WTC11 (cell line): ENCODE results near the gene SMPDL3A. TPM values are rescaled to one million over a fixed set of nuclear protein-coding genes. Genes with fewer than 3 reads are reported as not detected.
A peak's percentile ranks its signal among the peaks of the same experiment; 100 is the strongest.

Source experiments
- ATAC-seq: fragments of 200-7000 bp; cut with Tn5 transposase; 2 replicates; pipeline ENCODE4 v1.10.0; 2021; ENCODE audit warnings: mild to moderate bottlenecking, moderate library complexity
- CTCF ChIA-PET: fragments of 300-600 bp; sonication (Branson Sonifier 250); formaldehyde crosslinking; loops from one replicate; lab custom pipeline; 2021; ENCODE audit warnings: antibody characterized with exemption; lab: Charles Lee
- POLR2A ChIA-PET: fragments of 350-600 bp; sonication (Branson Sonifier 250); formaldehyde crosslinking; loops from one replicate; lab custom pipeline; 2021; ENCODE audit warnings: antibody characterized with exemption; lab: Charles Lee
- DNase-seq: peaks from one replicate; pipeline ENCODE4 v3.0.0; 2021; ENCODE audit warnings: low spot score
- H3K27ac Mint-ChIP-seq: 2 replicates; pipeline ENCODE4 v1.8.0; 2021; ENCODE audit warnings: mixed read lengths
- H3K27me3 Mint-ChIP-seq: 2 replicates; pipeline ENCODE4 v1.8.0; 2021; ENCODE audit warnings: low read depth, mild to moderate bottlenecking, moderate library complexity, mixed read lengths
- H3K36me3 Mint-ChIP-seq: 2 replicates; pipeline ENCODE4 v1.8.0; 2021; ENCODE audit warnings: mixed read lengths
- H3K4me1 Mint-ChIP-seq: 2 replicates; pipeline ENCODE4 v1.8.0; 2022; ENCODE audit warnings: mixed read lengths
- H3K4me3 Mint-ChIP-seq: 2 replicates; pipeline ENCODE4 v1.8.0; 2021; ENCODE audit warnings: mild to moderate bottlenecking, moderate library complexity, mixed read lengths
- H3K9me3 Mint-ChIP-seq: 2 replicates; pipeline ENCODE4 v1.8.0; 2021; ENCODE audit warnings: mixed read lengths
- CBFB ChIP-seq: sonication (generic); formaldehyde crosslinking; IDR thresholded peaks from 2 replicates; pipeline ENCODE4 v1.8.1; 2022; ENCODE audit warnings: mild to moderate bottlenecking, low read depth, missing genetic modification reagents
- EMX1 ChIP-seq: fragments of 250-450 bp; sonication (Bioruptor Pico); IDR thresholded peaks from 2 replicates; pipeline ENCODE4 v1.8.0; 2021; ENCODE audit warnings: mild to moderate bottlenecking
- FOXJ3 ChIP-seq: sonication (generic); formaldehyde crosslinking; IDR thresholded peaks from 2 replicates; pipeline ENCODE4 v1.9.0; 2021; ENCODE audit warnings: missing genetic modification reagents, mild to moderate bottlenecking, borderline replicate concordance
- GRHL2 ChIP-seq: fragments of 250-450 bp; sonication (Bioruptor Pico); IDR thresholded peaks from 2 replicates; pipeline ENCODE4 v1.8.0; 2022; ENCODE audit warnings: mild to moderate bottlenecking, moderate library complexity; ENCODE audit not compliant: insufficient replicate concordance, severe bottlenecking
- GTF2I ChIP-seq: fragments of 250-450 bp; sonication (Bioruptor Pico); conservative IDR thresholded peaks from 2 replicates; pipeline ENCODE4 v1.4.0; 2021; ENCODE audit warnings: mild to moderate bottlenecking
- HMGA2 ChIP-seq: fragments of 250-450 bp; sonication (Bioruptor Pico); IDR thresholded peaks from 2 replicates; pipeline ENCODE4 v1.4.0; 2021; ENCODE audit warnings: mild to moderate bottlenecking, moderate library complexity
- IRF2 ChIP-seq: sonication (generic); formaldehyde crosslinking; IDR thresholded peaks from 2 replicates; pipeline ENCODE4 v1.8.0; 2022; ENCODE audit warnings: low read depth, missing genetic modification reagents, borderline replicate concordance
- JAZF1 ChIP-seq: fragments of 250-450 bp; sonication (Bioruptor Pico); IDR thresholded peaks from 2 replicates; pipeline ENCODE4 v1.9.0; 2021; ENCODE audit warnings: moderate library complexity, mild to moderate bottlenecking, inconsistent platforms
- JUN ChIP-seq: sonication (generic); formaldehyde crosslinking; IDR thresholded peaks from 2 replicates; pipeline ENCODE4 v1.8.0; 2023; ENCODE audit warnings: mild to moderate bottlenecking, missing genetic modification reagents
- MYBL2 ChIP-seq: sonication (generic); formaldehyde crosslinking; IDR thresholded peaks from 2 replicates; pipeline ENCODE4 v1.8.1; 2023; ENCODE audit warnings: mild to moderate bottlenecking, moderate library complexity, missing genetic modification reagents
- TCF7 ChIP-seq: sonication (generic); formaldehyde crosslinking; IDR thresholded peaks from 2 replicates; pipeline ENCODE4 v1.8.0; 2022; ENCODE audit warnings: mild to moderate bottlenecking, low read depth, missing genetic modification reagents, moderate library complexity
- TEAD1 ChIP-seq: sonication (generic); formaldehyde crosslinking; IDR thresholded peaks from 2 replicates; pipeline ENCODE4 v1.8.0; 2022; ENCODE audit warnings: mild to moderate bottlenecking, missing genetic modification reagents
- TP53 ChIP-seq: sonication (generic); formaldehyde crosslinking; IDR thresholded peaks from 2 replicates; pipeline ENCODE4 v1.8.1; 2023; ENCODE audit warnings: mild to moderate bottlenecking, missing genetic modification reagents
- ZNF263 ChIP-seq: sonication (generic); formaldehyde crosslinking; IDR thresholded peaks from 2 replicates; pipeline ENCODE4 v1.8.1; 2022; ENCODE audit warnings: low read depth, mild to moderate bottlenecking, moderate library complexity, missing genetic modification reagents
- ZNF317 ChIP-seq: sonication (generic); formaldehyde crosslinking; IDR thresholded peaks from 2 replicates; pipeline ENCODE4 v1.8.1; 2023; ENCODE audit warnings: low read depth, mild to moderate bottlenecking, moderate library complexity, missing genetic modification reagents, borderline replicate concordance
- ZNF416 ChIP-seq: fragments of 250-450 bp; sonication (Bioruptor Pico); IDR thresholded peaks from 2 replicates; pipeline ENCODE4 v1.9.0; 2021; ENCODE audit warnings: mild to moderate bottlenecking, inconsistent platforms
- total RNA-seq: library from RNA; stranded (reverse); gene quantifications from 3 replicates; pipeline ENCODE4 v1.2.3, GENCODE V29; 2021
- TF ChIP-seq, protein P1 (sequence below): sonication (generic); formaldehyde crosslinking; IDR thresholded peaks from 2 replicates; pipeline ENCODE4 v1.8.1; 2022; ENCODE audit warnings: low read depth, mild to moderate bottlenecking, moderate library complexity, missing genetic modification reagents, borderline replicate concordance
- TF ChIP-seq, protein P2 (sequence below): sonication (generic); formaldehyde crosslinking; conservative IDR thresholded peaks from 2 replicates; pipeline ENCODE4 v1.8.1; 2023; ENCODE audit warnings: mild to moderate bottlenecking, low read depth, missing genetic modification reagents, moderate library complexity
- TF ChIP-seq, protein P3 (sequence below): sonication (generic); formaldehyde crosslinking; IDR thresholded peaks from 2 replicates; pipeline ENCODE4 v1.8.0; 2022; ENCODE audit warnings: mild to moderate bottlenecking, missing genetic modification reagents
- TF ChIP-seq, protein P4 (sequence below): fragments of 250-450 bp; sonication (Bioruptor Pico); IDR thresholded peaks from 2 replicates; pipeline ENCODE4 v1.8.0; 2021; ENCODE audit warnings: mild to moderate bottlenecking
- TF ChIP-seq, protein P5 (sequence below): sonication (generic); formaldehyde crosslinking; IDR thresholded peaks from 2 replicates; pipeline ENCODE4 v1.8.1; 2022; ENCODE audit warnings: missing genetic modification reagents, borderline replicate concordance
- TF ChIP-seq, protein P6 (sequence below): fragments of 250-450 bp; sonication (Bioruptor Pico); IDR thresholded peaks from 2 replicates; pipeline ENCODE4 v1.9.0; 2021; ENCODE audit warnings: moderate library complexity, mild to moderate bottlenecking, inconsistent platforms, borderline replicate concordance

The SMPDL3A gene
- total RNA-seq, 1 experiment from 2014 or later = 2.1 TPM

DNA sequence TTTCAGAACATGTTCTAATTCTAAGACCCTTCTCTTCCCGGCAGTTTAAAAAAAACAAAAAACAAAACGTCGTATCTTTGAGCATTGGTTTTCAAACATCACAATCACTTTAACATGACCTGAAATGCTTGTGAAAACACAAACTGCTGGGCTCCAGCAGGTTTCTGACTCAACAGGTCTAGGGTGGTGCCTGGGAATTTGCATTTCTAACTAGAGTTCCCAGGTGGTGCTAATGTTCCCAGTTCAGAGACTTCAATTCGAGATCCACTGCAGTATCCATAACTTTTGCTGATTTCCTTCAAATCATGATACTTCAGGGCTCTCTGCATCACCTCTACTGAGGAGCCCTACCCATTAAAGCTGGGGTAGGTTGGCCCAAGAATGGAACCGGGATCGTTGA is 850 bp upstream of the SMPDL3A start (continued):
- TF ChIP-seq, protein P1, sequence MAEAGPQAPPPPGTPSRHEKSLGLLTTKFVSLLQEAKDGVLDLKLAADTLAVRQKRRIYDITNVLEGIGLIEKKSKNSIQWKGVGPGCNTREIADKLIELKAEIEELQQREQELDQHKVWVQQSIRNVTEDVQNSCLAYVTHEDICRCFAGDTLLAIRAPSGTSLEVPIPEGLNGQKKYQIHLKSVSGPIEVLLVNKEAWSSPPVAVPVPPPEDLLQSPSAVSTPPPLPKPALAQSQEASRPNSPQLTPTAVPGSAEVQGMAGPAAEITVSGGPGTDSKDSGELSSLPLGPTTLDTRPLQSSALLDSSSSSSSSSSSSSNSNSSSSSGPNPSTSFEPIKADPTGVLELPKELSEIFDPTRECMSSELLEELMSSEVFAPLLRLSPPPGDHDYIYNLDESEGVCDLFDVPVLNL (CRISPR knock-in tag) = no peak
- TF ChIP-seq TP53 (CRISPR knock-in tag) (no peak), IRF2 (CRISPR knock-in tag) (no peak), GRHL2 (CRISPR knock-in tag) (no peak)
- TF ChIP-seq, protein P2, sequence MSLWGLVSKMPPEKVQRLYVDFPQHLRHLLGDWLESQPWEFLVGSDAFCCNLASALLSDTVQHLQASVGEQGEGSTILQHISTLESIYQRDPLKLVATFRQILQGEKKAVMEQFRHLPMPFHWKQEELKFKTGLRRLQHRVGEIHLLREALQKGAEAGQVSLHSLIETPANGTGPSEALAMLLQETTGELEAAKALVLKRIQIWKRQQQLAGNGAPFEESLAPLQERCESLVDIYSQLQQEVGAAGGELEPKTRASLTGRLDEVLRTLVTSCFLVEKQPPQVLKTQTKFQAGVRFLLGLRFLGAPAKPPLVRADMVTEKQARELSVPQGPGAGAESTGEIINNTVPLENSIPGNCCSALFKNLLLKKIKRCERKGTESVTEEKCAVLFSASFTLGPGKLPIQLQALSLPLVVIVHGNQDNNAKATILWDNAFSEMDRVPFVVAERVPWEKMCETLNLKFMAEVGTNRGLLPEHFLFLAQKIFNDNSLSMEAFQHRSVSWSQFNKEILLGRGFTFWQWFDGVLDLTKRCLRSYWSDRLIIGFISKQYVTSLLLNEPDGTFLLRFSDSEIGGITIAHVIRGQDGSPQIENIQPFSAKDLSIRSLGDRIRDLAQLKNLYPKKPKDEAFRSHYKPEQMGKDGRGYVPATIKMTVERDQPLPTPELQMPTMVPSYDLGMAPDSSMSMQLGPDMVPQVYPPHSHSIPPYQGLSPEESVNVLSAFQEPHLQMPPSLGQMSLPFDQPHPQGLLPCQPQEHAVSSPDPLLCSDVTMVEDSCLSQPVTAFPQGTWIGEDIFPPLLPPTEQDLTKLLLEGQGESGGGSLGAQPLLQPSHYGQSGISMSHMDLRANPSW (CRISPR knock-in tag) = no peak
- TF ChIP-seq, protein P3, sequence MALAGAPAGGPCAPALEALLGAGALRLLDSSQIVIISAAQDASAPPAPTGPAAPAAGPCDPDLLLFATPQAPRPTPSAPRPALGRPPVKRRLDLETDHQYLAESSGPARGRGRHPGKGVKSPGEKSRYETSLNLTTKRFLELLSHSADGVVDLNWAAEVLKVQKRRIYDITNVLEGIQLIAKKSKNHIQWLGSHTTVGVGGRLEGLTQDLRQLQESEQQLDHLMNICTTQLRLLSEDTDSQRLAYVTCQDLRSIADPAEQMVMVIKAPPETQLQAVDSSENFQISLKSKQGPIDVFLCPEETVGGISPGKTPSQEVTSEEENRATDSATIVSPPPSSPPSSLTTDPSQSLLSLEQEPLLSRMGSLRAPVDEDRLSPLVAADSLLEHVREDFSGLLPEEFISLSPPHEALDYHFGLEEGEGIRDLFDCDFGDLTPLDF (CRISPR knock-in tag) = no peak

DNA sequence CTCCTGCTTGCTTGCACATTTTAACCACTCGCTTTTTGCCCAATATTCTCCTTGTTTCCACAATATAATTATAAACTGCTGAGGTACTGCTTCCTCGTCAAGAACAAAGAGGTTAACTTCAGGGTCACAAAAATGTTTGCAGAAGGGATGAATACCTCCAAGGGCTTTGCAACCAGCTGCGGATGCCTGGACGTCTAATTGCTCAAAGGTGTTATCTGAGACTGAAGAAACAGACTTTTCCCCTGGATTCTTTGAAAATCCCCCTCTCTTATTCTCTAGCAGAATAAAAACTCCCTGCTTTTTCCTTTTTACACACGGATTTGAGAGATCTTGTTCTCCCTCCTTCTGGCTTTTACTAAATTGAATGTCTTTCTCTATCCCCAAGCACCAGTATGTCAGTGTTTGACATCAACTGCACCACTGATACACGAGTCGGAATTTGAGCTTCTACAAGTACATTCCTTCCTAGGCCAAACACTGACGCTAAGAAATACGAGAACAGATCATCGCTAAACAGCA is 336 bp upstream of the SMPDL3A start:
- no peak for DNase-seq
- peak overlapping the region; percentile 71 for H3K27ac Mint-ChIP-seq
- CTCF ChIA-PET = interaction anchor here (0.6 to 2.0 kb wide), 17 partner anchors 8 to 297 kb away, joined by 3 to 17 read pairs (median 4); partner anchors contain the start of gene PKIB
- POLR2A ChIA-PET = interaction anchor here (0.7 to 1.7 kb wide), 2 partner anchors 51 to 87 kb away, joined by 3 to 5 read pairs; no protein-coding TSS in a partner anchor
- TF ChIP-seq, protein P4, sequence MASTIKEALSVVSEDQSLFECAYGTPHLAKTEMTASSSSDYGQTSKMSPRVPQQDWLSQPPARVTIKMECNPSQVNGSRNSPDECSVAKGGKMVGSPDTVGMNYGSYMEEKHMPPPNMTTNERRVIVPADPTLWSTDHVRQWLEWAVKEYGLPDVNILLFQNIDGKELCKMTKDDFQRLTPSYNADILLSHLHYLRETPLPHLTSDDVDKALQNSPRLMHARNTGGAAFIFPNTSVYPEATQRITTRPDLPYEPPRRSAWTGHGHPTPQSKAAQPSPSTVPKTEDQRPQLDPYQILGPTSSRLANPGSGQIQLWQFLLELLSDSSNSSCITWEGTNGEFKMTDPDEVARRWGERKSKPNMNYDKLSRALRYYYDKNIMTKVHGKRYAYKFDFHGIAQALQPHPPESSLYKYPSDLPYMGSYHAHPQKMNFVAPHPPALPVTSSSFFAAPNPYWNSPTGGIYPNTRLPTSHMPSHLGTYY (CRISPR knock-in tag) = no peak
- TF ChIP-seq CBFB (CRISPR knock-in tag) = no peak
- TF ChIP-seq GTF2I (CRISPR knock-in tag) = no peak
- no peak for TF ChIP-seq MYBL2
- TF ChIP-seq TEAD1 (CRISPR knock-in tag) = no peak
- no peak for TF ChIP-seq TCF7 (CRISPR knock-in tag)
- no peak for ATAC-seq
- H3K4me3 Mint-ChIP-seq = peak overlapping the region; percentile 75
- H3K4me1 Mint-ChIP-seq = peaks cover 59% of the 10 kb centered on the region
- H3K27me3 Mint-ChIP-seq = peaks cover 52% of the 10 kb centered on the region
- no peaks in the 10 kb centered on the region for H3K9me3 Mint-ChIP-seq
- H3K36me3 Mint-ChIP-seq = no peaks in the 10 kb centered on the region

DNA sequence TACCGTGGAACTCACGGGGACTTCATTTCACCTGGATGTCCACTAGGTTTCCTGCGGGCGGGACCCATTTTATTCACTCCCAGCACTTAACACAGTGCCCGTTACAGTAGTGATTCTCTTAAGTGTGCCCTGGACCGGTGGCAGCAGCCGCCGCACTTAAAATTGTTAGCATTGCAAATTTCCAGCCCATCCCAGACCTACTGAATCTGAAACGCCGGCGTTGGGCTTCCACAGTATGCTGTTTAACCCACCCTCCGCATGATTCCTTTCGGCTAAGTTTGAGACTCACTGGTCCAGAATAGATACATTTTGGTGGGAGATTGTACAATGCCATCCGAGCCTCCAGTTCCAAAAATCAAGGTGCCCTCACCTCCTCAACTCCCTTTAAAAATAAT is 967 bp downstream of the SMPDL3A start:
- Mint-ChIP-seq H3K4me1 (peaks cover 59% of the 10 kb centered on the region), H3K9me3 (no peaks in the 10 kb centered on the region), H3K27me3 (peaks cover 52% of the 10 kb centered on the region), H3K36me3 (no peaks in the 10 kb centered on the region), H3K27ac (peak overlapping the region; percentile 98), H3K4me3 (peak overlapping the region; percentile 75)
- DNase-seq (peak; percentile 42), ATAC-seq (peak; percentile 19)
- CTCF ChIA-PET = interaction anchor here (0.7 to 2.0 kb wide), 16 partner anchors 9 to 309 kb away, joined by 3 to 17 read pairs (median 4); no protein-coding TSS in a partner anchor
- POLR2A ChIA-PET = interaction anchor here (1.7 kb wide), 1 partner anchor 50 kb away, joined by 5 read pairs; no protein-coding TSS in a partner anchor
- TF ChIP-seq ZNF263 (CRISPR knock-in tag) (no peak), ZNF317 (CRISPR knock-in tag) (no peak), HMGA2 (CRISPR knock-in tag) (no peak), JUN (CRISPR knock-in tag) (no peak), JAZF1 (CRISPR knock-in tag) (no peak), EMX1 (CRISPR knock-in tag) (no peak), IRF2 (CRISPR knock-in tag) (no peak), FOXJ3 (no peak), ZNF416 (CRISPR knock-in tag) (no peak)
- TF ChIP-seq, protein P4 (CRISPR knock-in tag) = no peak
- TF ChIP-seq, protein P5, sequence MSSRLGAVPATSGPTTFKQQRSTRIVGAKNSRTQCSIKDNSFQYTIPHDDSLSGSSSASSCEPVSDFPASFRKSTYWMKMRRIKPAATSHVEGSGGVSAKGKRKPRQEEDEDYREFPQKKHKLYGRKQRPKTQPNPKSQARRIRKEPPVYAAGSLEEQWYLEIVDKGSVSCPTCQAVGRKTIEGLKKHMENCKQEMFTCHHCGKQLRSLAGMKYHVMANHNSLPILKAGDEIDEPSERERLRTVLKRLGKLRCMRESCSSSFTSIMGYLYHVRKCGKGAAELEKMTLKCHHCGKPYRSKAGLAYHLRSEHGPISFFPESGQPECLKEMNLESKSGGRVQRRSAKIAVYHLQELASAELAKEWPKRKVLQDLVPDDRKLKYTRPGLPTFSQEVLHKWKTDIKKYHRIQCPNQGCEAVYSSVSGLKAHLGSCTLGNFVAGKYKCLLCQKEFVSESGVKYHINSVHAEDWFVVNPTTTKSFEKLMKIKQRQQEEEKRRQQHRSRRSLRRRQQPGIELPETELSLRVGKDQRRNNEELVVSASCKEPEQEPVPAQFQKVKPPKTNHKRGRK = no peak
- TF ChIP-seq, protein P6, sequence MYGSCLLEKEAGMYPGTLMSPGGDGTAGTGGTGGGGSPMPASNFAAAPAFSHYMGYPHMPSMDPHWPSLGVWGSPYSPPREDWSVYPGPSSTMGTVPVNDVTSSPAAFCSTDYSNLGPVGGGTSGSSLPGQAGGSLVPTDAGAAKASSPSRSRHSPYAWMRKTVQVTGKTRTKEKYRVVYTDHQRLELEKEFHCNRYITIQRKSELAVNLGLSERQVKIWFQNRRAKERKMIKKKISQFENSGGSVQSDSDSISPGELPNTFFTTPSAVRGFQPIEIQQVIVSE (CRISPR knock-in tag) = no peak
